DMS 273 treated with DMSO at 0.1 percent for 48 hours (cell line): ENCODE data around the gene STX8.

Experiments
- DNase-seq: peaks from one replicate; lab custom pipeline; 2025; lab: John Stamatoyannopoulos, UW

Gene STX8

GRCh38 chr17:9298135-9298534 lies 277.5 kb downstream of the STX8 start:
- no peak for DNase-seq

- DNase-seq: no peak
These were observed 280.9 kb downstream of the STX8 start for GRCh38 chr17:9294661-9295210.

- no peak for DNase-seq
These were observed 283.1 kb downstream of the STX8 start for GRCh38 chr17:9292561-9292941.

GRCh38 chr17:9291912-9292560 lies 283.6 kb downstream of the STX8 start:
- DNase-seq: no peak

- no peak for DNase-seq
These were observed 285.4 kb downstream of the STX8 start for GRCh38 chr17:9290226-9290613.

DNA sequence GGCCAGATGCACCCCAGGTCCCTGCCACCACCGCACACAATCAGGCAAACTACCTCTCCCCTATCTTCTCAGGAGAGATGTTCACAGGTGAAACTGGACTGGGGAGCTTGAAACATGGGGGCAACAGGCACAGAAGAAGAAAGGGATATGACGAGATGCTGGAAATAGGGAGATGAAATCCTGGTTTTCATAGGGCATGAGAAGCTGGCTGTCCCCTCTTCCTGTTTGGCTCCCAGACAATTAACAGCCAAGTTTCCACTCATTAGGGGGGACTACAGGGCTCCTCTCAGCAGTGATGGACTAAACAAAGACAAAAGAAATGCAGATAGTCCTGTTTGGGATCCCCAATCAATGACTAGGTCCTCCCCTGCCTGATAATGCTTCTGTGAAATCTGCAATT lies 288.3 kb downstream of the STX8 start:
- DNase-seq: no peak

GRCh38 chr17:9286434-9286833 lies 289.2 kb downstream of the STX8 start:
- no peak for DNase-seq

DNA sequence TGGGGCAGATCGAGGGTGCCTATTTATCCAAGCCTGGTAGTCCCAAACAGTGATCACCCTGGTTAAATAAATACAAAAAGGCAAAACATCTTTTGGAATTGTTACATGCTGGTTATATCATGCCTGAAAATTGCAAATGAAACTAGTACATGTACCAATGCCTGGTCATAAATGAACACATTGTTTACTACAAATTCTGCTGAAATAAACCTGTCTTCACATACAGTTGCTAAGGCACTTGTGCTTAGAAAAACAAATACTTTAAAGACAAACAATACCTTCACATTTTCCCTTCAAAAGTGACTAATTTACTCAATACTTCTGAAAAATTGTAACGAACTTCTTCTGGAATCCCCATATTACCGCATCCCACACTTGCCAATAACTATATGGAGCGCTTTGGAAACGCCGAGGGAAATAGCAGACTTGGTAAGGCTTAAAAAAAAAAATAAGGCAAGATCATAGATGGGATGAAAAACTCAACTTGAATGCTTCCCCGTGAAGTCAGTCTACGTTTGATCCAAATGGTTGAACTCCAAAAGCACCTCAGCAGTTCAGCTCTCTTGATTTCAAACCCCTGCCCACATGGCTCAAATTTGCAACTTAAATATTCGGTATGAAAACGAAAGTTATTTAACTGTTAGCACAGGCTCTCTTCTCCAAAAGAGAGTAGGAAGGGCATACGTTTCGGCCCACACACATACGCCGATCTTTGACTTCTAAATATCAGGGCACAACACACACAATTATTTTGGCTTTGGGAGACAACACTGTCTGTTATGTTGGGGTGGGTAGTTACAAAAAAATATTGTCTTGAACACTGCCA lies 289.8 kb downstream of the STX8 start:
- DNase-seq: no peak

DNA sequence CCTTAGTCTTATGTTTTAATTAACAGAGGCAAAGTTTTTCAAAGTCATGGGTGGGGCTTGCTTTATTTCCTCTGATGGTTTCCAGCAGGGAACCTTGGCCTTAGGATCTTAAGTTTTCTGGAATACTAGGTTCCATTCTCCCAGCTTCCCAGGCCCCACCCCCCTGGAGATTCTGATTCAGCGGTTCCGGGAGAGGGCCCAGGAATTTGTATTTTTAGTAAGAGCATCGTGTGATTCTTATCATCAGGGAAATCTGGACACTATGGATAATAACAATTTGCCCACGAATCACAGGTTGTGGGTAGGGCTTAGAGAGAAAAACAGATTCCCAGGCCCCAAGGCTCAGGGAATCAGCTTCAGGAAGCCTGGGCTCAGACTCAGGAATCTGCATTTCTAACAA lies 290.7 kb downstream of the STX8 start:
- DNase-seq: no peak

DNA sequence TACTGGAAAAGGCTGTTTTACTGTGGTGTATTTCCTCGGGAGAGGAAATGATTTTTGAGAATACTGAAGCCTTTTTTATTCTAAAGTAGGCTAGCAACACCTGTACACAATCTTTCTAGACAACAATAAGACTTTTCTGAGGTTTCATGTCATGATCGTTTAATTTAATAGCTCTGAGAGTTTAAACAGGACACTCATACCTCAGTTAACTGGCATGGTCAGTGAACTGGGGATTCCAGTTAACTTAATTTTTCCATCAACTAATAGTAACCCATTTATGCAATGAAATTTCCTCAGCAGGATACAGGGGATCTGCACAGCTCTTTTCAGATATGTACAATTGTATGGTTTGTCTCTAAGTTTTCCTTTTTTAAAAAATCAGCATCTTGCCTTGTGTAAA lies 291.7 kb downstream of the STX8 start:
- DNase-seq: no peak

- DNase-seq: no peak
These were observed 295.7 kb downstream of the STX8 start for GRCh38 chr17:9279893-9280292.

- no peak for DNase-seq
These were observed 300.6 kb downstream of the STX8 start for GRCh38 chr17:9274973-9275372.

DNA sequence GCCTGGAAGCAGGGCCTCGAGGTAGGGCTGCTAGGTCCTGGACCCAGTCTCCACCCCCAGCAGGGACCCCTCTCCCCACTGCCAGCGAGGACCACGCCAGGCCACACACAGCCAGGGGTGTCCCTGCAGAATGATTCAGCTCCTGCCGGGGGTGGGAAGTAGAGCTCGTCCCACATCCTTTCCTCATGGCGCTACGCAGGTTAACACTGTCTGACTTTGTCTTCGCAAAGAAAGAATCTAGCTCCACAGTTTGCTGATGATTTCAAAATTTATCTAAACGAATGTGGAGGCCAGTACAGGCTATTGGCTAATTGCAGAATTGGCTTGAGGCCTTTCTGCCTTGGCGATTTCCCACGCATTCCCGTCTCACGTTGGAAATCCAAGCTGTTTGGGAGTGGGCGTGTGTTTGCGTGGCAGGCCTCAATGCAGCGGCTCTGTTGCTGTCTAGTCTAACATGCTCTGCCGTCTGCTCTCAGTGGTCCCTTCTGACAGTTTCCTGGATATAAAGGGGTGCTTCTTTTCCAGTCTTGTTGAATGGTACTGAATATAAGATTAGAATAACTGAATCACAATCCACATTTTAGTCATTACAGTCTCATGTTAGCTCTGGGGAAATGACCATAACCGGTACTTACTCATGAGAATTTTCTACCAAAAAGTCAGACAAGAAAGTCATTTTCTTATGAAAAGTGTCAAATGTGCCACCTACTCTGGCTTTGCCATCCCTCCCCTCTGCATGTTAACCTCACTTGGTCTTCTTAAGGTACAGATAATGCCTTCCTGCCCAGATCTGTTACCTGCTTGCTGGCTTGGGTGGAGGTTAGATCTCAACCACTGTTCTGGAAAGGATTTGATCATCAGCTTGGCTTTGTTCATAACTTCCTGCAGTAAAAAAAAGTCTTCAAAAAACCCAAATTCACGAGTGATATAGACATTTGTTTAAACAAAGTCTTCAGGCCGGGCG lies 301.9 kb downstream of the STX8 start:
- DNase-seq: no peak

DNA sequence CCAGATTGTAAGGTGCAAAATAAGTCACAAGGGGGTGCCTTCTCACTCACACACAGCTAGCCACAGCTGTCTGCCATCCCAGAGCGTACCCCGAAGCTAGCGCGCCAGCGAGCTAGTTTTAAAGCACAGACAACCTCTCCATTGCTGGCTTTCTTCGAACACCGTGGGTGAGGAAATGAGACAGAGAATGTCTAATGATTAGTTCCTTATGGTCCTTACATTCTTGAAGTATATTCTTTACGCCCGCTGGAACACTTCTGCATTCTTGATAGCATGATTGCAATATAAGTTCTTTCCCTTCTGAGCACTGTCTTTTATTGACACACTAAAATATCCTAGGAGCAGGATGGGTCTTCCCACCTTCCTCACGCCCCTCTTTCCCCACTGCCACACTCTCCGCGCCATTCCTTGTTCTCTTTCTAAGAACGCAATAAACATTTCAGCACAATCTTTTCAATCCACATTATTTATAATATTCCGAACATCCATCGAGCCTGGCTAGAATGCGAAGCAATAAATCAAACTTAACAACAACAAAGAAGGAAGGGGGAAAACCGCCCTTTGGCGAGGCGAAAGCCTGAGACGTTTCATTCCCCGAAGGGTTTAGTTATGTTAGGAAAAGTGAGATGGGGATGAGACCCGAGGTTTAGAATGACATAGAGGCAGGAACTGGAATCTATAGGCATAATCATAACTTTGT lies 303.0 kb downstream of the STX8 start:
- no peak for DNase-seq

- no peak for DNase-seq
These were observed 303.6 kb downstream of the STX8 start for GRCh38 chr17:9271989-9272388.

- DNase-seq: no peak
These were observed 304.7 kb downstream of the STX8 start for GRCh38 chr17:9270921-9271320.

GRCh38 chr17:9269350-9270035 lies 306.1 kb downstream of the STX8 start:
- DNase-seq: no peak

GRCh38 chr17:9268546-9268945 lies 307.1 kb downstream of the STX8 start:
- no peak for DNase-seq

GRCh38 chr17:9266697-9267117 lies 308.9 kb downstream of the STX8 start:
- no peak for DNase-seq

DNA sequence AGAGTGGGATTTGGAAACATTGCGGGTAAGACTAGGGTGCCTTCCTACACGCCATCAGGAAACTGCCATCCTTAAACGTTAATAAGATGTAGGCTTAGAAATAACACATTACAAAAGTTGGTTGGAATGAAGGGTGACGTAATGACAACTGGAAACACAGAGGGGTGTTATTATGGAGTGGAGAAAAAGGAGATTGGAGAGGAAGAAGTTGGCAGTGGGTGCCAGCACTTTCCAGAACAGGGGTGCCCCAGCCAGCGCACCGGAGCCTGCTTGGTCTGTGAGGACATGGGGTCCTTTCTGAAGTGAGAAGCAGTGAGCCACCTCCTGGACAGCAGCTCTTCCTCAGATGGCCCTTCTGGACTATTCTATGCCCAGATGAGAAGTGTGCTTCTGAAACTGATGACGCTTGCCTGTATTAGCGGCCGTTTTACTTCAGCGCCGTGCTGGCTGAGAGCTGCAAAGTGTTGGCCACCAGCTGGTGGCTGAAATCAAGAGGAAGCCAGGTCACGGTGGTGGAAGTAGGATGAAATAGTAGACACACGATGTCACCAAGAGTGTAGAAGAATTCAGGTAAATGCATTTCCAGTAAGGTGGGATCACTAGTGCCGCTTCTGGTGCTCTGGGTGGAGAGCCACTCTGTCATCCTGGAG lies 309.5 kb downstream of the STX8 start:
- no peak for DNase-seq
